Measurements from ENCODE around the gene ELAVL2.

DNA sequence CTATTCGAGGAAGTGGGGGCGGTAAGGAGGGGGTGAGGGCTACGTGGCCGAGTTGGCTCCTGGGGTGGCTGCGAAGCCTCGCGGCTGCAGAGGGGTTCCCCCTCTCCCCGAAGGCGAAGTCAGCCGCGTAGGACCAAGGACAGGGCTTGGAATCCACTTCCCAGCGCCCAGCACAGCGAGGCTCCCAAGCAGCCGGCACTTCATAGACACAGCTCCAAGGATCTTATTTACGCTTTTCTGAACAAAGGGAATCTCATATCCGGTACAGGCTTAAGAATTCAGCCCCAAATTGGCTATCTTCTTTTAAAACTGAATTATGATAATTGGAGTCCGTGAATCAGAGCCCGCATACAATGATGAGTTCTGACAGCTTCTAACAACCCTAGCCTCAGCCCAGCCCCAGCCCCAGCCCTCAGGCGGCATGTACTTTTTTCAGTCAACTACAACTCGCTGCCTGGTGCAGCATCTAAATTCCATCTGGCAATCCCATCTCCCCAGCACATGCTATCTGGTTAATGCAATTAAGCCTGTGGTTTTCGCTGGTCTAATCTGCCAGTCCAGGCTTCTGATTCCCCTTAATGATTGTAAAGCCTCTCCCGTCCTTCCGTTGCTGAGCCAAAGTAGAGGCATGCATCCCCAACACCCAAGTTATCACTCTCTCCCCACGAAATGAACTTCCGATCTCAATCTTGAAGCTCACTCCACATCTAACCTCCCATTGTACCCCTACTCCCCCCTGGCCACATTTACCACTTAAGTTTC is 1.0 kb downstream of the ELAVL2 start:
- TF ChIP-seq, protein P1, sequence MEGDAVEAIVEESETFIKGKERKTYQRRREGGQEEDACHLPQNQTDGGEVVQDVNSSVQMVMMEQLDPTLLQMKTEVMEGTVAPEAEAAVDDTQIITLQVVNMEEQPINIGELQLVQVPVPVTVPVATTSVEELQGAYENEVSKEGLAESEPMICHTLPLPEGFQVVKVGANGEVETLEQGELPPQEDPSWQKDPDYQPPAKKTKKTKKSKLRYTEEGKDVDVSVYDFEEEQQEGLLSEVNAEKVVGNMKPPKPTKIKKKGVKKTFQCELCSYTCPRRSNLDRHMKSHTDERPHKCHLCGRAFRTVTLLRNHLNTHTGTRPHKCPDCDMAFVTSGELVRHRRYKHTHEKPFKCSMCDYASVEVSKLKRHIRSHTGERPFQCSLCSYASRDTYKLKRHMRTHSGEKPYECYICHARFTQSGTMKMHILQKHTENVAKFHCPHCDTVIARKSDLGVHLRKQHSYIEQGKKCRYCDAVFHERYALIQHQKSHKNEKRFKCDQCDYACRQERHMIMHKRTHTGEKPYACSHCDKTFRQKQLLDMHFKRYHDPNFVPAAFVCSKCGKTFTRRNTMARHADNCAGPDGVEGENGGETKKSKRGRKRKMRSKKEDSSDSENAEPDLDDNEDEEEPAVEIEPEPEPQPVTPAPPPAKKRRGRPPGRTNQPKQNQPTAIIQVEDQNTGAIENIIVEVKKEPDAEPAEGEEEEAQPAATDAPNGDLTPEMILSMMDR (conservative IDR thresholded peaks at IDR 0.05; ENCODE audit: low read depth, low read length): no peak
- TF ChIP-seq EZH2 (IDR thresholded peaks at IDR 0.05; ENCODE audit: low read length, unreplicated experiment): no peak
- TF ChIP-seq EZH2phosphoT487 (IDR thresholded peaks at IDR 0.05; ENCODE audit: borderline replicate concordance, low read length): no peak

Data from PC-3 (cell line).